Measurements from ENCODE around the gene ERC2. TPM values are rescaled to one million over a fixed set of nuclear protein-coding genes. Genes with fewer than 3 reads are reported as not detected.

The ERC2 gene
- total RNA-seq, 1 donor from 2014 or later, result 2.4 TPM

GRCh38 chr3:55692957-55693558, 775.2 kb downstream of the ERC2 start:
- no peak for DNase-seq

GRCh38 chr3:55692295-55692956, 775.8 kb downstream of the ERC2 start:
- no peak for DNase-seq

GRCh38 chr3:55691141-55691540, 777.1 kb downstream of the ERC2 start:
- DNase-seq, result no peak

- no peak for DNase-seq
Measured at GRCh38 chr3:55690726-55691125, 777.5 kb downstream of the ERC2 start.

- DNase-seq, result no peak
Measured at GRCh38 chr3:55690177-55690576, 778.1 kb downstream of the ERC2 start.

GRCh38 chr3:55688154-55688553, 780.1 kb downstream of the ERC2 start:
- no peak for DNase-seq

- no peak for DNase-seq
Measured at GRCh38 chr3:55687526-55687925, 780.7 kb downstream of the ERC2 start.

- DNase-seq, result no peak
Measured at GRCh38 chr3:55686426-55687254, 781.6 kb downstream of the ERC2 start.

- no peak for DNase-seq
Measured at GRCh38 chr3:55683666-55684270, 784.5 kb downstream of the ERC2 start.

GRCh38 chr3:55682461-55682860, 785.8 kb downstream of the ERC2 start:
- no peak for DNase-seq

GRCh38 chr3:55678546-55679216, 789.6 kb downstream of the ERC2 start:
- no peak for DNase-seq

- DNase-seq, result no peak
Measured at GRCh38 chr3:55676643-55677042, 791.6 kb downstream of the ERC2 start.

- no peak for DNase-seq
Measured at GRCh38 chr3:55675478-55675877, 792.8 kb downstream of the ERC2 start.

- DNase-seq, result no peak
Measured at GRCh38 chr3:55673764-55674163, 794.5 kb downstream of the ERC2 start.

GRCh38 chr3:55669133-55669532, 799.1 kb downstream of the ERC2 start:
- no peak for DNase-seq

- no peak for DNase-seq
Measured at GRCh38 chr3:55668359-55668758, 799.9 kb downstream of the ERC2 start.

- DNase-seq, result no peak
Measured at GRCh38 chr3:55664387-55664786, 803.9 kb downstream of the ERC2 start.

GRCh38 chr3:55662683-55663082, 805.6 kb downstream of the ERC2 start:
- no peak for DNase-seq

GRCh38 chr3:55661571-55661970, 806.7 kb downstream of the ERC2 start:
- DNase-seq, result no peak

- no peak for DNase-seq
Measured at GRCh38 chr3:55661141-55661540, 807.1 kb downstream of the ERC2 start.

- DNase-seq, result no peak
Measured at GRCh38 chr3:55660642-55661041, 807.6 kb downstream of the ERC2 start.

GRCh38 chr3:55659701-55660100, 808.6 kb downstream of the ERC2 start:
- DNase-seq, result no peak

All from dermis blood vessel endothelial cell (primary cell).